ENCODE data around the gene PHLDA3.

DNA sequence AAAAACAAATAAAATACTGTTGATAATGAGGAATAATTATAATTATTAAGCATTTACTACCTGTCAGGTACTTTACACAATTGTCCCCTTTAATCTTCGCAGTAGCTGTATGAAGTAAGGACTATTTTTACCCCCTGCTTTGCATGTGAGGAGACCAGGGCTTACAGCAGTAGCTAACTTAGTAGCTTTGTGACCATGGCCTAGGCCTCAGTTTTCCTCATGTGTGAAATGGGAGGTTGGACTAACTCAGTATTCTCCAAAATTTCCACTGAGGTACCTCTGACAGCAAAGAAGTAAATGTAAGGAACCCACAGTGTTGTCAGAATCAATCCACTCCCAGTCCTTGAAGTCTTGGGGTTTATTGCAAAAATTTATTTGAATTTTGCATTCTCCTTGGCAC, 41.7 kb upstream of the PHLDA3 start:
- TF ChIP-seq, protein P1, sequence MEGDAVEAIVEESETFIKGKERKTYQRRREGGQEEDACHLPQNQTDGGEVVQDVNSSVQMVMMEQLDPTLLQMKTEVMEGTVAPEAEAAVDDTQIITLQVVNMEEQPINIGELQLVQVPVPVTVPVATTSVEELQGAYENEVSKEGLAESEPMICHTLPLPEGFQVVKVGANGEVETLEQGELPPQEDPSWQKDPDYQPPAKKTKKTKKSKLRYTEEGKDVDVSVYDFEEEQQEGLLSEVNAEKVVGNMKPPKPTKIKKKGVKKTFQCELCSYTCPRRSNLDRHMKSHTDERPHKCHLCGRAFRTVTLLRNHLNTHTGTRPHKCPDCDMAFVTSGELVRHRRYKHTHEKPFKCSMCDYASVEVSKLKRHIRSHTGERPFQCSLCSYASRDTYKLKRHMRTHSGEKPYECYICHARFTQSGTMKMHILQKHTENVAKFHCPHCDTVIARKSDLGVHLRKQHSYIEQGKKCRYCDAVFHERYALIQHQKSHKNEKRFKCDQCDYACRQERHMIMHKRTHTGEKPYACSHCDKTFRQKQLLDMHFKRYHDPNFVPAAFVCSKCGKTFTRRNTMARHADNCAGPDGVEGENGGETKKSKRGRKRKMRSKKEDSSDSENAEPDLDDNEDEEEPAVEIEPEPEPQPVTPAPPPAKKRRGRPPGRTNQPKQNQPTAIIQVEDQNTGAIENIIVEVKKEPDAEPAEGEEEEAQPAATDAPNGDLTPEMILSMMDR (IDR thresholded peaks at IDR 0.05): no peak
- TF ChIP-seq POLR2A (IDR thresholded peaks at IDR 0.05): no peak
